ENCODE measurements around the gene KNSTRN. TPM values are rescaled to one million over a fixed set of nuclear protein-coding genes. Genes with fewer than 3 reads are reported as not detected.

KNSTRN gene
- polyA plus RNA-seq, 1 donor (not counting 4 experiments of a cell fraction or from before 2014, with no cell fraction given) = 42.4 TPM

DNA sequence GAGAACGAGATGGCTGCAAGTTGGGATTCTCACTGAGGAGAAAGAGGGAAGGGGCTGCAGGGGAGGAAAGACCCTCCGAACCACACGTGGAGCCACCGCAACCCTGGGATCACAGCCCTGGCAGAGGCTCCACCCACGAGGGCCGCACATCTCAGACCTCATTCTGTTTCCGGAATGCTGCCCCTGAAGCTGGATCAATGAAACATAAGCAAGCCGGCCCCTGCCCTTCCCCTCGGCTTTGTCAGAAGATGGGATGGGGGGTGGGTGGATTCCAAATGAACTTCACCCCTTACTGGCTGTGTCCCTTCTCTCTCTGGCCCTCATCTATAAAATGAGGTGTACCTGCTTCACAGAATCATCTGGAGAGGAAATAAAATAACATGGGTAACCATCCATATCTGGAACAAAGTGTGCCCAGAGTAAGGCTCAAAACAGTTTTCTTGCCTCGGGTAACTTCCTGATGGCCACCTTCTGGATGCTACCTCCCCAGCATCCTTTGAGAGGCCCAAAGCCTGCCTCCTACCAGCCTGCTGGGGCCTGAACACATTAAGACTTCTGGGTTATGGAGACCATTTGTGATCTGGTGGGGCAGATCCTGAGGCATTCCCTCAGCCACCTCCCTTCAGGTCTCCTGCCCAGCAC is 37.2 kb upstream of the KNSTRN start:
- Histone ChIP-seq H3K4me3 (ENCODE audit: control insufficient read depth in 2 of 3, extremely low read depth in 1 of 3, insufficient read depth in 2 of 3, low read depth in 1 of 3, low read length in 3 of 3) (no peak overlapping the region), H3K36me3 (ENCODE audit: control insufficient read depth in 2 of 2, extremely low read depth in 1 of 2, insufficient read depth in 2 of 2, low read length in 2 of 2) (no peaks in the 10 kb centered on the region), H3K4me2 (ENCODE audit: control insufficient read depth, extremely low read depth, insufficient read depth, low read depth, low read length) (no peak overlapping the region), H3K4me1 (ENCODE audit: control insufficient read depth, extremely low read depth, insufficient read depth, low read length) (peaks cover 38% of the 10 kb centered on the region), H3K79me2 (ENCODE audit: control insufficient read depth, insufficient read depth, low read length) (peaks cover 3% of the 10 kb centered on the region), H3K9me3 (ENCODE audit: control insufficient read depth, low read depth, low read length) (no peaks in the 10 kb centered on the region), H2AFZ (ENCODE audit: control insufficient read depth, low read length) (no peak overlapping the region), H3K27ac (ENCODE audit: control insufficient read depth, insufficient read depth, low read length) (no peak overlapping the region), H4K20me1 (ENCODE audit: control insufficient read depth, extremely low read depth, insufficient read depth, low read length) (no peaks in the 10 kb centered on the region), H3K27me3 (ENCODE audit: control insufficient read depth, extremely low read depth, insufficient read depth, low read length) (no peaks in the 10 kb centered on the region), H3K9ac (ENCODE audit: control insufficient read depth, extremely low read depth, insufficient read depth, low read length) (no peak overlapping the region), H3K9me1 (ENCODE audit: control insufficient read depth, extremely low read depth, insufficient read depth, low read length) (no peaks in the 10 kb centered on the region)
- no peak for DNase-seq (ENCODE audit: low read depth, low spot score)
- TF ChIP-seq, protein P1, sequence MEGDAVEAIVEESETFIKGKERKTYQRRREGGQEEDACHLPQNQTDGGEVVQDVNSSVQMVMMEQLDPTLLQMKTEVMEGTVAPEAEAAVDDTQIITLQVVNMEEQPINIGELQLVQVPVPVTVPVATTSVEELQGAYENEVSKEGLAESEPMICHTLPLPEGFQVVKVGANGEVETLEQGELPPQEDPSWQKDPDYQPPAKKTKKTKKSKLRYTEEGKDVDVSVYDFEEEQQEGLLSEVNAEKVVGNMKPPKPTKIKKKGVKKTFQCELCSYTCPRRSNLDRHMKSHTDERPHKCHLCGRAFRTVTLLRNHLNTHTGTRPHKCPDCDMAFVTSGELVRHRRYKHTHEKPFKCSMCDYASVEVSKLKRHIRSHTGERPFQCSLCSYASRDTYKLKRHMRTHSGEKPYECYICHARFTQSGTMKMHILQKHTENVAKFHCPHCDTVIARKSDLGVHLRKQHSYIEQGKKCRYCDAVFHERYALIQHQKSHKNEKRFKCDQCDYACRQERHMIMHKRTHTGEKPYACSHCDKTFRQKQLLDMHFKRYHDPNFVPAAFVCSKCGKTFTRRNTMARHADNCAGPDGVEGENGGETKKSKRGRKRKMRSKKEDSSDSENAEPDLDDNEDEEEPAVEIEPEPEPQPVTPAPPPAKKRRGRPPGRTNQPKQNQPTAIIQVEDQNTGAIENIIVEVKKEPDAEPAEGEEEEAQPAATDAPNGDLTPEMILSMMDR (optimal IDR thresholded peaks at IDR 0.05 in 1 of 3, IDR thresholded peaks at IDR 0.05 in 1 of 3, conservative IDR thresholded peaks at IDR 0.05 in 1 of 3; ENCODE audit: extremely low read depth in 1 of 3, insufficient read depth in 2 of 3, low read length in 3 of 3) = no peak
- TF ChIP-seq EZH2 (IDR thresholded peaks at IDR 0.05; ENCODE audit: low read length) = no peak
- dilution Hi-C loops (cut with MboI; ENCODE audit: extremely low pct_ligation_motif_present, low sequenced_read_pairs) = no loop called here
- FAIRE-seq = no peak

DNA sequence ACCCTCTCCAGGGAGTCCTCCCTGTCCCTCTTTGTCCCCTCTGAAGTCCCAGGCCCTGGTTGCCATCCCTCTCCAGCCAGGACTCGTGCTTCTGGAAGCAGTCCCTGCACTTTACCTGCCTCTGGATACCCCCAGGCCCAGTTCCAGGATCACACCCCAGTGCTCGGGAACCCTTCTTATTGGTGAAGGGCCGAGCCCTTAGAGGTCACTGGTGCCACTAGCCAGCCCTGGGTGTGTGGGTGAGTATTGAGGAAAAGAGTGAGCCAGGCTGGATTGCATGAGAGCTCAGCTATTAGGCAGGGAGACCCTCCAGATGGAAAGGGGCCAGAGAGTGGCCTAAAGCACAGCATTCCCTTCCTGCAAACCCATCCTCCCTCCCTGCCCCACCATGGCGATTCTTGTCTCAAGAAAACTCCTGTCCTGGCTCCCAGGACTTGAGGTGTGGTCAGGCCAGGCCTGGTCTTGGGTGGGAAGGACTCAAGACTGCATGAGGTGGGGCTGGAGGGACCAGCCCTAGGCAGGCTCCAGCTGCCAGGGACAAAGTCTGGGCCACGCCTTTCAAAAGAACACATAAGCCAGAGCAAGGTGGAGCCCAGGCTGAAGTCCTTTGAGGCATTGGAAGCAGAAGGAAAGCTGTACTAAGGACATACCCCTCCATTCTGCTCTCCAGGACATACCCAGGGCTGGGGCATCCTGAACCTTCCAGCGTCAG is 36.5 kb upstream of the KNSTRN start:
- Histone ChIP-seq H3K4me1 (ENCODE audit: control insufficient read depth, extremely low read depth, insufficient read depth, low read length) (peaks cover 33% of the 10 kb centered on the region), H3K79me2 (ENCODE audit: control insufficient read depth, insufficient read depth, low read length) (no peaks in the 10 kb centered on the region), H3K36me3 (ENCODE audit: control insufficient read depth in 2 of 2, extremely low read depth in 1 of 2, insufficient read depth in 2 of 2, low read length in 2 of 2) (no peaks in the 10 kb centered on the region), H3K27me3 (ENCODE audit: control insufficient read depth, extremely low read depth, insufficient read depth, low read length) (no peaks in the 10 kb centered on the region), H3K27ac (ENCODE audit: control insufficient read depth, insufficient read depth, low read length) (no peak overlapping the region), H3K9me1 (ENCODE audit: control insufficient read depth, extremely low read depth, insufficient read depth, low read length) (no peaks in the 10 kb centered on the region), H3K9me3 (ENCODE audit: control insufficient read depth, low read depth, low read length) (no peaks in the 10 kb centered on the region), H4K20me1 (ENCODE audit: control insufficient read depth, extremely low read depth, insufficient read depth, low read length) (no peaks in the 10 kb centered on the region), H2AFZ (ENCODE audit: control insufficient read depth, low read length) (no peak overlapping the region), H3K4me3 (ENCODE audit: control insufficient read depth in 2 of 3, extremely low read depth in 1 of 3, insufficient read depth in 2 of 3, low read depth in 1 of 3, low read length in 3 of 3) (no peak overlapping the region), H3K4me2 (ENCODE audit: control insufficient read depth, extremely low read depth, insufficient read depth, low read depth, low read length) (no peak overlapping the region), H3K9ac (ENCODE audit: control insufficient read depth, extremely low read depth, insufficient read depth, low read length) (no peak overlapping the region)
- no peak for TF ChIP-seq EZH2 (IDR thresholded peaks at IDR 0.05; ENCODE audit: low read length)
- TF ChIP-seq, protein P1 (optimal IDR thresholded peaks at IDR 0.05 in 1 of 3, IDR thresholded peaks at IDR 0.05 in 1 of 3, conservative IDR thresholded peaks at IDR 0.05 in 1 of 3; ENCODE audit: extremely low read depth in 1 of 3, insufficient read depth in 2 of 3, low read length in 3 of 3) = no peak
- DNase-seq (ENCODE audit: low read depth, low spot score) = no peak
- dilution Hi-C loops (cut with MboI; ENCODE audit: extremely low pct_ligation_motif_present, low sequenced_read_pairs) = no loop called here
- FAIRE-seq = no peak

Data from keratinocyte (primary cell).